Prostate gland (tissue), 2 donors: Measurements from ENCODE around the gene RECQL5. TPM values are rescaled to one million over a fixed set of nuclear protein-coding genes. Genes with fewer than 3 reads are reported as not detected.

Source experiments
- DNase-seq: peaks from one replicate; pipeline ENCODE4 v3.0.0-alpha.2; 2019; ENCODE audit warnings: low spot score
- H3K27ac ChIP-seq, 2 donors: fragments of 200-600 bp; sonication (generic); 2 replicates each; pipeline ENCODE4 v1.5.1; 2017 to 2019
- H3K27me3 ChIP-seq: fragments of 200-600 bp; sonication (generic); replicated peaks from 2 replicates; pipeline ENCODE4 v1.5.1; 2019; ENCODE audit not compliant: insufficient read depth
- H3K36me3 ChIP-seq, 2 donors: fragments of 200-600 bp; sonication (generic); 1 replicate in 1 of 2; 2 replicates in 1 of 2; pipeline versions ENCODE4 v1.5.1 to v1.8.1; 2017 to 2019
- H3K4me1 ChIP-seq: fragments of 200-600 bp; sonication (generic); replicated peaks from 2 replicates; pipeline ENCODE4 v1.5.1; 2019
- H3K4me3 ChIP-seq, 2 donors: fragments of 200-600 bp; sonication (generic); 2 replicates each; pipeline ENCODE4 v1.5.1; 2017 to 2019
- H3K9me3 ChIP-seq: fragments of 200-600 bp; sonication (generic); 2 replicates; pipeline ENCODE4 v1.5.1; 2017
- CTCF ChIP-seq, 4 experiments: fragments of 200-600 bp in 2 of 4; fragments of 450-650 bp in 2 of 4; sonication (generic) in 2 of 4; IDR thresholded peaks; 1 replicate in 3 of 4; 2 replicates in 1 of 4; pipeline ENCODE4 v1.5.1; 2016 to 2019; ENCODE audit warnings: antibody characterized with exemption in 4 of 4, mild to moderate bottlenecking in 2 of 4, moderate library complexity in 2 of 4
- POLR2A ChIP-seq: fragments of 450-650 bp; IDR thresholded peaks from one replicate; pipeline ENCODE4 v1.6.1; 2016; ENCODE audit warnings: antibody characterized with exemption, mild to moderate bottlenecking
- POLR2AphosphoS5 ChIP-seq: sonication (generic); formaldehyde crosslinking; IDR thresholded peaks from one replicate; pipeline ENCODE4 v1.6.1; 2017; ENCODE audit warnings: antibody characterized with exemption
- WGBS: methylation state at CpG from one replicate; pipeline ENCODE4 v1.1.5; 2018; 5-methylcytosine and 5-hydroxymethylcytosine counted together
- intact Hi-C: fragments of 100-400 bp; cut with DNase I; formaldehyde crosslinking; loops from one replicate; pipeline ENCODE4 v1.14.2; 2022
- total RNA-seq, 2 donors: library from RNA; depleted of rRNA; stranded (reverse); fragments of >200 nt; gene quantifications; one replicate each; pipeline ENCODE4 v1.1.0, GENCODE V29; 2016

RECQL5 gene
- total RNA-seq, 2 donors from 2014 or later: 33.6 to 132 TPM

- H3K27me3 ChIP-seq: no peaks in the 10 kb centered on the region
- 75% methylated on average over 11 of the region's 12 CpGs for WGBS
- intact Hi-C loops: no loop called here
These were observed 75.9 kb downstream of the RECQL5 start for GRCh38 chr17:75590849-75591721.

GRCh38 chr17:75590314-75590761, 76.6 kb downstream of the RECQL5 start:
- intact Hi-C loops: no loop called here
- H3K4me3 ChIP-seq: no peak overlapping the region
- 63% methylated on average over 8 of the region's 8 CpGs for WGBS

More at GRCh38 chr17:75590849-75591721, 75.9 kb downstream of the RECQL5 start:
- TF ChIP-seq CTCF (IDR thresholded peaks at IDR 0.05) (no peak), POLR2AphosphoS5 (no peak), POLR2A (no peak)
- no peak for DNase-seq
- no peak overlapping the region for H3K4me3 ChIP-seq
- H3K4me1 ChIP-seq: peaks cover 10% of the 10 kb centered on the region
- H3K27ac ChIP-seq: no peak overlapping the region
- H3K9me3 ChIP-seq: no peaks in the 10 kb centered on the region
- no peaks in the 10 kb centered on the region for H3K36me3 ChIP-seq

GRCh38 chr17:75589919-75590303, 77.0 kb downstream of the RECQL5 start:
- no peaks in the 10 kb centered on the region for H3K9me3 ChIP-seq
- TF ChIP-seq POLR2AphosphoS5: no peak
- WGBS: 51% methylated on average over 18 of the region's 29 CpGs
- H3K27ac ChIP-seq: peak overlapping the region; percentile 83 to 90
- peak overlapping the region; percentile 52 to 56 for H3K4me3 ChIP-seq
- peaks cover 10% of the 10 kb centered on the region for H3K4me1 ChIP-seq
- intact Hi-C loops: loop anchor here (2.0 to 5.0 kb wide), 2 partner anchors 73 to 163 kb away; partner anchors contain the start of gene TSEN54
- no peaks in the 10 kb centered on the region for H3K27me3 ChIP-seq
- DNase-seq: no peak
- H3K36me3 ChIP-seq: no peaks in the 10 kb centered on the region

More at GRCh38 chr17:75590314-75590761, 76.6 kb downstream of the RECQL5 start:
- H3K4me1 ChIP-seq: peaks cover 10% of the 10 kb centered on the region
- H3K36me3 ChIP-seq: no peaks in the 10 kb centered on the region
- no peak for TF ChIP-seq POLR2AphosphoS5
- no peak for TF ChIP-seq CTCF (IDR thresholded peaks at IDR 0.05)
- no peak for TF ChIP-seq POLR2A
- H3K27ac ChIP-seq: peak overlapping the region in 1 of 2 donors; percentile 90
- no peak for DNase-seq
- H3K27me3 ChIP-seq: no peaks in the 10 kb centered on the region
- no peaks in the 10 kb centered on the region for H3K9me3 ChIP-seq

- Histone ChIP-seq H3K36me3 (no peaks in the 10 kb centered on the region), H3K4me1 (peaks cover 10% of the 10 kb centered on the region), H3K27ac (peak overlapping the region; percentile 83 to 90), H3K9me3 (no peaks in the 10 kb centered on the region), H3K4me3 (peak overlapping the region; percentile 52 to 56), H3K27me3 (no peaks in the 10 kb centered on the region)
- intact Hi-C loops: loop anchor here (2.0 to 5.0 kb wide), 2 partner anchors 72 to 162 kb away; partner anchors contain the start of gene TSEN54
- TF ChIP-seq POLR2AphosphoS5: no peak
- peak; percentile 87 to 94 (median 92) for TF ChIP-seq CTCF (IDR thresholded peaks at IDR 0.05)
- TF ChIP-seq POLR2A: peak; percentile 67
- DNase-seq: peak; percentile 96
- WGBS: 3% methylated on average over 60 of the region's 100 CpGs
These were observed 77.7 kb downstream of the RECQL5 start for GRCh38 chr17:75589012-75589918.

DNA sequence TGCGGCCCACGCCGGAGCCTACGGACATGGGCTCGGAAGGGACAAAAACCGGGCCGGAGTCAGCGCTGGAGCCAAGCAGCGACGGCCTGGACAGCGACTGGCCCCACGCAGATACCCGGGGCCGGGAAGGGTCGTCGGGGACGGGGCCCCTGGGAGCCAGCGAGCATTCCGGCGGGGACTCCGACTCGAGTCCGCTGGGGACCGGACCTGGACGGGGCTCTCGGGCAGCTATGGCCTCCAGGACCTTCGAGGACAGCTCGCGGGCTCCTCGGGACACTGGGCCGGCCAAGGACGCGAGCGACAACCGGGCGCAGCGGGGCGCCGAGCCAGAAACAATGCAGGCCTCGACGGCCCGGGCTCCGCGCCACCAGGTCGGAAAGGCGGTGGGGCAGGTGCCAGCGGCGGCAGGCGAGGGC, 78.3 kb downstream of the RECQL5 start:
- H3K4me1 ChIP-seq: peaks cover 10% of the 10 kb centered on the region
- no peak for TF ChIP-seq CTCF (IDR thresholded peaks at IDR 0.05)
- no peak for TF ChIP-seq POLR2A
- 6% methylated on average over 34 of the region's 49 CpGs for WGBS
- H3K4me3 ChIP-seq: peak overlapping the region; percentile 52 to 56
- no peaks in the 10 kb centered on the region for H3K9me3 ChIP-seq
- intact Hi-C loops: loop anchor here (2.0 to 5.0 kb wide), 2 partner anchors 72 to 161 kb away; partner anchors contain the start of gene TSEN54
- H3K36me3 ChIP-seq: no peaks in the 10 kb centered on the region
- DNase-seq: peak; percentile 25
- H3K27me3 ChIP-seq: no peaks in the 10 kb centered on the region
- H3K27ac ChIP-seq: peak overlapping the region; percentile 83 to 90
